Pancreas (tissue), 10 donors: ENCODE data around the gene USP12. TPM values are rescaled to one million over a fixed set of nuclear protein-coding genes. Genes with fewer than 3 reads are reported as not detected.

Experiments used
- ATAC-seq, 4 donors: fragments of 200-7000 bp; cut with Tn5 transposase; one replicate each; pipeline versions ENCODE4 v1.8.0 to v1.9.1; 2020; ENCODE audit warnings: mild to moderate bottlenecking in 4 of 4, moderate library complexity in 4 of 4
- DNase-seq, 6 donors: peaks; one replicate each; pipeline ENCODE4 v3.0.0-alpha.2; 2020
- FAIRE-seq: peaks from 2 replicates; lab custom pipeline; 2012; peaks lifted over from hg19 to GRCh38; lab: Jason Lieb, UNC
- H3K27ac ChIP-seq, 4 donors: fragments of 200-600 bp; sonication (generic); 1 replicate in 3 of 4; 2 replicates in 1 of 4; pipeline versions ENCODE4 v1.5.0 to v1.8.0; 2020
- H3K27me3 ChIP-seq, 4 donors: fragments of 200-600 bp; one replicate each; pipeline ENCODE4 v1.8.0; 2021
- H3K36me3 ChIP-seq, 3 donors: fragments of 200-600 bp; sonication (generic) in 1 of 3; one replicate each; pipeline versions ENCODE4 v1.5.0 to v1.8.0; 2020 to 2021
- H3K4me1 ChIP-seq, 3 donors: fragments of 200-600 bp; one replicate each; pipeline ENCODE4 v1.8.0; 2021
- H3K4me3 ChIP-seq, 4 donors: fragments of 200-600 bp; sonication (generic) in 2 of 4; one replicate each; pipeline versions ENCODE4 v1.5.0 to v1.8.0; 2020 to 2021
- H3K9me3 ChIP-seq, 4 donors: fragments of 200-600 bp; one replicate each; pipeline ENCODE4 v1.8.0; 2021
- CTCF ChIP-seq, 4 donors: fragments of 200-600 bp; sonication (generic) in 3 of 4; IDR thresholded peaks; one replicate each; pipeline versions ENCODE4 v1.5.0 to v1.8.0; 2021; ENCODE audit warnings: antibody characterized with exemption in 4 of 4
- whole genome bisulfite sequencing, 2 donors: extraction: QIAGEN DNeasy Blood & Tissue Kit; methylation state at CpG; one replicate each; pipeline ENCODE4 v1.1.7; 2013; 5-methylcytosine and 5-hydroxymethylcytosine counted together
- intact Hi-C, 3 donors: fragments of 100-400 bp; cut with DNase I; formaldehyde crosslinking; loops; one replicate each; pipeline versions ENCODE4 v1.11.1 to v1.14.2; 2022
- polyA plus RNA-seq, 2 donors: library from polyadenylated mRNA; stranded (reverse); fragments of 200-250 nt; gene quantifications; one replicate each; pipeline ENCODE4 v1.2.3, GENCODE V29; 2013
- total RNA-seq, 6 donors: library from RNA; stranded (reverse); fragmentation: NEBNext Ultra II Directional in 4 of 6; extraction: Animal tissue kit (Norgen Biotek cat#: 25700) in 4 of 6; gene quantifications; one replicate each; pipeline versions ENCODE4 v1.2.1 to v1.2.4, GENCODE V29; 2021 to 2023
- donor health status: healthy with polysubstance abuse.
- donor health status: DM: no; HTN: no; CAD: no; lungs with moderate emphysema.
- donor health status: DM: no; HTN: no; CAD: no.
- donor health status: control.
- donor health status: control.
- donor health status: Bipolar disorder and iron deficiency.
- donor health status: DM: yes; HTN: yes; CAD: no.
- donor health status: DM: no; HTN: no; CAD: no.
- donor health status: DM: no; HTN: no; CAD: no.
- donor health status: DM: yes; HTN: yes; CAD: no.

The USP12 gene
- total and polyA plus RNA-seq, 8 donors: 3.9 to 18.9 (median 9.4) TPM

GRCh38 chr13:27053902-27054595, 117.6 kb downstream of the USP12 start:
- Histone ChIP-seq H3K4me3 (no peak overlapping the region), H3K4me1 (no peaks in the 10 kb centered on the region), H3K27ac (no peak overlapping the region), H3K36me3 (no peaks in the 10 kb centered on the region), H3K27me3 (no peaks in the 10 kb centered on the region), H3K9me3 (no peaks in the 10 kb centered on the region)
- FAIRE-seq (no peak), ATAC-seq (no peak), DNase-seq (no peak)
- 63 to 68% methylated on average over 6 of the region's 6 CpGs for WGBS, 2 donors
- intact Hi-C loops: no loop called here
- TF ChIP-seq CTCF (IDR thresholded peaks at IDR 0.05): no peak

DNA sequence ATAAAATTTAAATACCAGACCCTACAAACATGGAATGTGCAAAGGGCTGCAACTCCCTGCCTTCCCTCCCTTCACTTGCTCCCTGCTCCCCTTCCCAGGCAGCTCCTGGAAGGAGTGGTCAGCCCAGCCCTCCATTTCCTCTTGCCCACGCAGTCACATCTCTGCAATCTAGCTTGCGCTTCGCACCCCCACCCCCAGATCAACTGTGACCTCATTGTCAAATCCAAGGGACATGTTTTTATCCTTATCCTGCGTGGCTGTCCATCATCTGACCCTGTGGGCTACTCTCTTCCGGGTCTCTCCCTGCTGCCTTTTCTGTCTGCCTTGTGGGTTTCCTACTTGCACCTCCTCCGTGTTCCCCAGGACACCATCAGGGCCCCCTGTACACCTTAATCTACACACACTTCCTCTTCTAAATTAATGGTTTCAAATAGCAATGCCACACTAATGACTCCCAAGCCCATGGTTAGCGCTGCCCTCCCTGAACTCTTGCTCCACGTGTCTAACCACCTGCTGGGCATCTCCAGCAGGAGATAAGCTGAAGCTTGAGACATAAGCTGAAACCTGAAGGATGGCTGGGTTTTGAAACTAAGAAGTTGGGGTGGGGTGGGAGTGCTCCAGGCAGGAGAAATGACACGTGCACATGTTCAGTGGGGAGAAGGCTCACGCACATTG, 118.3 kb downstream of the USP12 start:
- H3K27me3 ChIP-seq: no peaks in the 10 kb centered on the region
- no peak for FAIRE-seq
- no peak for DNase-seq
- no peak for TF ChIP-seq CTCF (IDR thresholded peaks at IDR 0.05)
- no peaks in the 10 kb centered on the region for H3K36me3 ChIP-seq
- 42 to 57% methylated on average over 10 of the region's 10 CpGs for WGBS, 2 donors
- H3K9me3 ChIP-seq: no peaks in the 10 kb centered on the region
- intact Hi-C loops: no loop called here
- no peak for ATAC-seq
- no peaks in the 10 kb centered on the region for H3K4me1 ChIP-seq
- no peak overlapping the region for H3K27ac ChIP-seq
- no peak overlapping the region for H3K4me3 ChIP-seq

DNA sequence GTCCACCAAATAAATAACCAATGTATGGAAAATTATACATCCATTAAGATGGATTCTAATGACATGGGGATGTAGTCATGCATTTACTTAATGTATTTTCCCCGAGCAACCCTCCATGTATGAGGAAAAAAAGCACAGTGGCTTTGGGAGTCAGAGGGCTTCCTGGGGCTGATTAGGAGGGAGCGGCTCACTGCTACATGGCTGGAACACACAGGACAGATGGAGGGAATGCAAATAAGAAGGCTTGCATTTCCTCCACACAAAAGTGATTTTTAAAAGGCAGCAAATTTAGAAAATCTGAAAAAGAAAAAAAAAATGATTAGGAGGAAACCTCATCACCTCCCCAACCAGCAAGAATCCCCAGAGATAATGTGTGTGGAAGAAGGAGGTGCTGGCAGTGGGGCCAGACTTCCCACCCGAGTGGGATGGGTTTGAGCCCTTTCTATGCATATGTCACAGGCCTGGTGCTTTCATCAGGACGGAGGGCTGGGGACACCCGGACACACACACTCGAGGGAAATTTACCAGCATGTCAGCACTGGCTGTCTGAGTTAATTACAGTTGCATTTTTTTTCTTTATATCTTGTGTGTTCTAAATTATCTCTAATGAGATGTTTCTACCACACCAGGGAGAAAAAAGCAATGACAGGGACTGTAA, 118.9 kb downstream of the USP12 start:
- 52 to 64% methylated on average over 6 of the region's 6 CpGs for WGBS, 2 donors
- intact Hi-C loops: no loop called here
- H3K9me3 ChIP-seq: no peaks in the 10 kb centered on the region
- ATAC-seq (no peak), DNase-seq (no peak), FAIRE-seq (no peak)
- no peaks in the 10 kb centered on the region for H3K4me1 ChIP-seq
- no peak overlapping the region for H3K4me3 ChIP-seq
- H3K27me3 ChIP-seq: no peaks in the 10 kb centered on the region
- no peak for TF ChIP-seq CTCF (IDR thresholded peaks at IDR 0.05)
- H3K36me3 ChIP-seq: no peaks in the 10 kb centered on the region
- no peak overlapping the region for H3K27ac ChIP-seq

GRCh38 chr13:27047081-27047480, 124.5 kb downstream of the USP12 start:
- ATAC-seq (no peak), DNase-seq (no peak), FAIRE-seq (no peak)
- Histone ChIP-seq H3K27me3 (no peaks in the 10 kb centered on the region), H3K4me3 (no peak overlapping the region), H3K9me3 (no peaks in the 10 kb centered on the region), H3K4me1 (no peaks in the 10 kb centered on the region), H3K36me3 (no peaks in the 10 kb centered on the region), H3K27ac (no peak overlapping the region)
- TF ChIP-seq CTCF (IDR thresholded peaks at IDR 0.05): no peak
- intact Hi-C loops: no loop called here
- WGBS, 2 donors: 75 to 77% methylated on average over 13 of the region's 13 CpGs
